Epithelial cell of esophagus (primary cell): Measurements from ENCODE around the gene KLHDC4.

ENCODE experiments used
- DNase-seq: peaks from one replicate; pipeline ENCODE4 v3.0.0; 2010; ENCODE audit warnings: low read depth
- H3K4me3 ChIP-seq: 2 replicates; pipeline ENCODE4 v1.5.1; 2011; ENCODE audit warnings: mild to moderate bottlenecking, low read length, control low read depth
- CTCF ChIP-seq: IDR thresholded peaks from 2 replicates; pipeline ENCODE4 v1.5.1; 2011; ENCODE audit warnings: low read depth, mild to moderate bottlenecking, low read length, control low read depth, inconsistent platforms; ENCODE audit not compliant: insufficient read depth; ENCODE audit errors: missing control alignments

KLHDC4 gene

GRCh38 chr16:87680272-87680644, 85.5 kb downstream of the KLHDC4 start:
- no peak for TF ChIP-seq CTCF
- no peak overlapping the region for H3K4me3 ChIP-seq
- DNase-seq: no peak

- no peak overlapping the region for H3K4me3 ChIP-seq
- TF ChIP-seq CTCF: no peak
- no peak for DNase-seq
Observed at GRCh38 chr16:87679593-87680271, 86.1 kb downstream of the KLHDC4 start.

- DNase-seq: no peak
- TF ChIP-seq CTCF: no peak
Observed at GRCh38 chr16:87678618-87679017, 87.2 kb downstream of the KLHDC4 start.

GRCh38 chr16:87677830-87678229, 88.0 kb downstream of the KLHDC4 start:
- DNase-seq: no peak
- H3K4me3 ChIP-seq: no peak overlapping the region
- TF ChIP-seq CTCF: no peak

More at GRCh38 chr16:87678618-87679017, 87.2 kb downstream of the KLHDC4 start:
- H3K4me3 ChIP-seq: no peak overlapping the region

- no peak for TF ChIP-seq CTCF
- DNase-seq: no peak
- H3K4me3 ChIP-seq: no peak overlapping the region
Observed at GRCh38 chr16:87675111-87675719, 90.6 kb downstream of the KLHDC4 start.

GRCh38 chr16:87674419-87674818, 91.4 kb downstream of the KLHDC4 start:
- no peak overlapping the region for H3K4me3 ChIP-seq
- DNase-seq: no peak
- no peak for TF ChIP-seq CTCF
